ENCODE results near the gene FGF18.
"Not testable (repeated sequence)": the region's sequence is repeated elsewhere in the genome, so short reads cannot be mapped to it uniquely, and the experiment has no call there.

Gene FGF18

DNA sequence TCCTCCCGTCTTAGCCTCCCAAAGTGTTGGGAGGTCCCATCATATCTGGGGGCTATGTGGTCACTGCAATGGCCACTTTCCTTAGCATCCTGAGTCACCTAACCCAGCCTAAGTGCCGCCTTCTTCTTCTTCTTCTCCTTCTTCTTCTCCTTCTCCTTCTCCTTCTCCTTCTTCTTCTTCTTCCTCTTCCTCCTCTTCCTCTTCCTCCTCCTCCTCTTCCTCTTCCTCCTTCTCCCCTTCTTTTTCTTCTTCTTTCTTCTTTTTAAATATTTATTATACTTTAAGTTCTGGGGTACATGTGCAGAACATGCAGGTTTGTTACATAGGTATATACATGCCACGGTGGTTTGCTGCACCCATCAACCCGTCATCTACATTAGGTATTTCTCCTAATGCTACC, 78.0 kb downstream of the FGF18 start:
- DNase-seq (ENCODE audit: low spot score), result not testable (repeated sequence)

DNA sequence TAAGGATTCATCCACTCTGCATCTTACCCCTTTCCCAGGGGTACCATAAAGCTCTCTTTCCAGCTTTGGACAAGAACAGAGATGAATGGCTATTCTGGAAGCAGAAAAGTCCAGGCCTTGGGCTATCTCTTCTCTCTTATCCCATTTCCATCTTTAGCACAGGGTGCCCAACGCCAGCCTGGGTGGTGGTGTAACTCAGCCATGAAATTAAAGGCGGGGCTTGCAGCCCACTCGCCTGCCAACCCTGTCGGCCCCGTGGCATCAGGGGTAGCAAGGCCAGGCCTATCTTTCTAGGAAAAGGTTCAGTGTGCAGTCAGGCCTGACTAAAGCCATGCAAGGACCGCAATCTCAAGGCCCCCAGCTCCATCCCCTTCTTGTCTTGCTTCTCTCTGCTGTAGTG, 78.7 kb downstream of the FGF18 start:
- no peak for DNase-seq (ENCODE audit: low spot score)

DNA sequence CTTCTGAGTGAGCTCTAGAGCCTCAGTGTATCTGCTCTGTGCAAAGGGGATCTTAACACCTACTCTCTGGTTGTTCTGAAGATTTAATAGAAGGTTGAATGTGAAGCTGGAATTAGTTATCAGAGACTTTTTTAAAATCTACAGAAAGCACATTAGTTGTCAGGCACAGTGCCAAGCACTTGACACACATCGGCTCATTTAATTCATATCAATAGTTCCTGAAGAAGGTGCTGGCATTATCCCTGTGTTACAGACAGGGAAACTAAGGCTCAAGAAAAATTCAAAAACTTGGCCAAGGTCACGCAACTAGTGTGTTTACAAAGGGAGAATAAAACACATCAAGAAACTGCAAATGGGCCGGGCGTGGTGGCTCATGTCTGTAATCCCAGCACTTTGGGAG, 80.2 kb downstream of the FGF18 start:
- DNase-seq (ENCODE audit: low spot score), result no peak

DNA sequence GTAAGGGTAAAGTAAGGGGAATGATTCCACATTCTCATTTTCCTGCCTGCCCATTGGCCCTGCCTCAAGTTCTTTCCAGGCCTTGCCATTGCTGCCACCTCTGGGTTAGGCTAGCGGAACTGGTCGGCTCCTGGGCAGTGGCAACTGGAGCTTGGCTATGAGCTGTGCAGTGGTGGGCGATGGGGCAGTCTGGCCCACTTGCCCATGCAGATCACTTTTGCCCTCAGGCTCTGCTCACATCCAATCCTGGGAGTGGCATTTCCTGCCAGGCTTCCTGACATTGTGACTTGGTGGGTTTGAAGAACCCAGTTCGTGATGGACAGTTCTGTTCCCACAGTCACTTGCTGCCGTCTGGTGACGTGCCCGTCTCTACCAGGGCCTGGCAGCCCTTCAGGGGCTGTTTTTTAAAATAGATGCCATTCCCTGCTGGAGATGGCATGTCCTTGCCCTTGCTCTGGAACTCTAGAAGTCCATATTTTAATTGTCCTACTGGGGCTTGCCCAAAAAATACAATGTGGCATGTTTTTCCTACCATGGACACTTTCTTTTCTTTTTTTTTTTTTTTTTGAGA, 86.1 kb downstream of the FGF18 start:
- no peak for DNase-seq (ENCODE audit: low spot score)

DNA sequence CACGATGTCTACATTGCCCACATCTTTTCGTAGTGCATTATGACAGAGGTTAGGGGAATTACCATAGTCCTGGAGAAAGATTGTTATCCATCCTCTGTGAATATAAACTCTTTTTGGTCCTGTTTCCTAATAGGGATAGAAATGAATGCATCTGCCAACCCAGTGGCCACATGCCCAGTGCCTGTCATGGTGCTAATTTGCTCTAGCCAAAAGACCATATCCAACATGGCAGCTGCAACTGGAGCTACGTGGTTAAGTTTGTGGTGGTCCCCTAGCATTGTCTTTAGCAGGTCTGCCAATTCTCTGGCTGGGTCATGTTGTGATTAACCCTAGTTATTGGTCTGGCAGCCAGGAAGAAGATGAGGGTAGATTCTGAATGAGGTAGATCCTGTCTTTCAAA, 87.5 kb downstream of the FGF18 start:
- DNase-seq (ENCODE audit: low spot score), result no peak
